Prostate gland (tissue), 2 donors: Measurements from ENCODE around the gene ASCL5. TPM values are rescaled to one million over a fixed set of nuclear protein-coding genes. Genes with fewer than 3 reads are reported as not detected.

Experiments used
- DNase-seq: peaks from one replicate; pipeline ENCODE4 v3.0.0-alpha.2; 2019; ENCODE audit warnings: low spot score
- H3K27ac ChIP-seq, 2 donors: fragments of 200-600 bp; sonication (generic); 2 replicates each; pipeline ENCODE4 v1.5.1; 2017 to 2019
- H3K27me3 ChIP-seq: fragments of 200-600 bp; sonication (generic); replicated peaks from 2 replicates; pipeline ENCODE4 v1.5.1; 2019; ENCODE audit not compliant: insufficient read depth
- H3K36me3 ChIP-seq, 2 donors: fragments of 200-600 bp; sonication (generic); 1 replicate in 1 of 2; 2 replicates in 1 of 2; pipeline versions ENCODE4 v1.5.1 to v1.8.1; 2017 to 2019
- H3K4me1 ChIP-seq: fragments of 200-600 bp; sonication (generic); replicated peaks from 2 replicates; pipeline ENCODE4 v1.5.1; 2019
- H3K4me3 ChIP-seq, 2 donors: fragments of 200-600 bp; sonication (generic); 2 replicates each; pipeline ENCODE4 v1.5.1; 2017 to 2019
- H3K9me3 ChIP-seq: fragments of 200-600 bp; sonication (generic); 2 replicates; pipeline ENCODE4 v1.5.1; 2017
- POLR2A ChIP-seq: fragments of 450-650 bp; IDR thresholded peaks from one replicate; pipeline ENCODE4 v1.6.1; 2016; ENCODE audit warnings: antibody characterized with exemption, mild to moderate bottlenecking
- POLR2AphosphoS5 ChIP-seq: sonication (generic); formaldehyde crosslinking; IDR thresholded peaks from one replicate; pipeline ENCODE4 v1.6.1; 2017; ENCODE audit warnings: antibody characterized with exemption
- WGBS: methylation state at CpG from one replicate; pipeline ENCODE4 v1.1.5; 2018; 5-methylcytosine and 5-hydroxymethylcytosine counted together
- intact Hi-C: fragments of 100-400 bp; cut with DNase I; formaldehyde crosslinking; loops from one replicate; pipeline ENCODE4 v1.14.2; 2022
- total RNA-seq, 2 donors: library from RNA; depleted of rRNA; stranded (reverse); fragments of >200 nt; gene quantifications; one replicate each; pipeline ENCODE4 v1.1.0, GENCODE V29; 2016
- TF ChIP-seq, protein P1 (sequence below), 4 experiments: fragments of 200-600 bp in 2 of 4; fragments of 450-650 bp in 2 of 4; sonication (generic) in 2 of 4; IDR thresholded peaks; 1 replicate in 3 of 4; 2 replicates in 1 of 4; pipeline ENCODE4 v1.5.1; 2016 to 2019; ENCODE audit warnings: antibody characterized with exemption in 4 of 4, mild to moderate bottlenecking in 2 of 4, moderate library complexity in 2 of 4

Gene ASCL5, protein sequence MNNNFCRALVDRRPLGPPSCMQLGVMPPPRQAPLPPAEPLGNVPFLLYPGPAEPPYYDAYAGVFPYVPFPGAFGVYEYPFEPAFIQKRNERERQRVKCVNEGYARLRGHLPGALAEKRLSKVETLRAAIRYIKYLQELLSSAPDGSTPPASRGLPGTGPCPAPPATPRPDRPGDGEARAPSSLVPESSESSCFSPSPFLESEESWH
- total RNA-seq = not detected

DNA sequence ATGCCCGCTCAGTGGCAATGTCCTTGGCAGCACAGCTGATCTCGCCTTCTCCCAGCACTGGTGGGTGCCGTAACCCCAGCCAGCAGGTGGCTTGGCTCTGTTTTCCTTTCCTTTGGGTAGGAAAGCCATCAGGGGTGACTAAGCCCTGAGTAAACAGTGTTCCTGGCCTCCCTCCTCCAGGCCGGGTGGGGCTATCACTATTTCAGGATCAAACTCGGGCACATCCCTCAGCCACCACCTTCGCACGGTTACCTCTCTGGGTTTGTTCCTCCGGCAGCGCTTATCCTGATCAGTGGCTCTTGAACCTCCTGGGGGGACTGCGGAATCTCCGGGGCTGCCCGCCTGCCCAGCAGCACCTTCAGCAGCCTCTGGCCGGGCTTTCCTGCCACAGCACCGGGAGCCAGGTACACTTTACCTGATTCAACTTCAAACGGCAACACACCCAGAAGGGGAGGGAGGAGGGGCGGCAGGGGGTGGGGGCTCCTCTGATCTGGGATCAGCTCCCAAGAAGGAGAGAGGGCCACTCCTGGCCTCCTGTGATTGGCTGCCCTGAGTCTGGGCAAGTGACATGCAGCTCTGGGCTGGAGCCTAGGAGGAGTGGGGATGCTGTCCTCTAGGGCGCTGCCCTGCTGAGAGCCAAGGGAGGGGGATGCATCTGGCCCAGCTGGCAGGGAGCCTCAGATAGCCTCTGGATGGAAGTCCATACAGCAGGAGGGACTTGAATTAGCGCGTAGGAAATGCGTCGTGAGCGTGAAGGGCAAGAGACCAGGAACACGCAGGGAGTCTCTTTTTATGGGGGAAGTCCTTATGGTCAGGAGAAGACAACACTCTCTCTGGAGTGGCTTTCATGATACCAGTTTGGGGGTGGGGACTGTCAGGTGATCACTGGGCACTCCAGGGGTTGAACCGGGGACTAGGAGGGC is at the start of gene ASCL5:
Gene ASCL5 (minus strand): TSS at position 353 of the 923 bp plus-strand sequence. CDS start 11,812 bp downstream, outside the sequence.
- no peak for DNase-seq
- H3K27ac ChIP-seq = no peak within 1 kb of the TSS
- H3K27me3 ChIP-seq = no peaks in the 10 kb centered on the region
- intact Hi-C loops = no loop called here
- TF ChIP-seq, protein P1, sequence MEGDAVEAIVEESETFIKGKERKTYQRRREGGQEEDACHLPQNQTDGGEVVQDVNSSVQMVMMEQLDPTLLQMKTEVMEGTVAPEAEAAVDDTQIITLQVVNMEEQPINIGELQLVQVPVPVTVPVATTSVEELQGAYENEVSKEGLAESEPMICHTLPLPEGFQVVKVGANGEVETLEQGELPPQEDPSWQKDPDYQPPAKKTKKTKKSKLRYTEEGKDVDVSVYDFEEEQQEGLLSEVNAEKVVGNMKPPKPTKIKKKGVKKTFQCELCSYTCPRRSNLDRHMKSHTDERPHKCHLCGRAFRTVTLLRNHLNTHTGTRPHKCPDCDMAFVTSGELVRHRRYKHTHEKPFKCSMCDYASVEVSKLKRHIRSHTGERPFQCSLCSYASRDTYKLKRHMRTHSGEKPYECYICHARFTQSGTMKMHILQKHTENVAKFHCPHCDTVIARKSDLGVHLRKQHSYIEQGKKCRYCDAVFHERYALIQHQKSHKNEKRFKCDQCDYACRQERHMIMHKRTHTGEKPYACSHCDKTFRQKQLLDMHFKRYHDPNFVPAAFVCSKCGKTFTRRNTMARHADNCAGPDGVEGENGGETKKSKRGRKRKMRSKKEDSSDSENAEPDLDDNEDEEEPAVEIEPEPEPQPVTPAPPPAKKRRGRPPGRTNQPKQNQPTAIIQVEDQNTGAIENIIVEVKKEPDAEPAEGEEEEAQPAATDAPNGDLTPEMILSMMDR (IDR thresholded peaks at IDR 0.05) = peak in 1 of 4 experiments; percentile 19
- TF ChIP-seq POLR2A (no peak), POLR2AphosphoS5 (no peak)
- H3K4me1 ChIP-seq = no peaks in the 10 kb centered on the region
- no peaks in the 10 kb centered on the region for H3K9me3 ChIP-seq
- 61% methylated on average over 24 of the region's 24 CpGs for WGBS
- no peak within 1 kb of the TSS for H3K4me3 ChIP-seq
- H3K36me3 ChIP-seq = no peaks in the 10 kb centered on the region

DNA sequence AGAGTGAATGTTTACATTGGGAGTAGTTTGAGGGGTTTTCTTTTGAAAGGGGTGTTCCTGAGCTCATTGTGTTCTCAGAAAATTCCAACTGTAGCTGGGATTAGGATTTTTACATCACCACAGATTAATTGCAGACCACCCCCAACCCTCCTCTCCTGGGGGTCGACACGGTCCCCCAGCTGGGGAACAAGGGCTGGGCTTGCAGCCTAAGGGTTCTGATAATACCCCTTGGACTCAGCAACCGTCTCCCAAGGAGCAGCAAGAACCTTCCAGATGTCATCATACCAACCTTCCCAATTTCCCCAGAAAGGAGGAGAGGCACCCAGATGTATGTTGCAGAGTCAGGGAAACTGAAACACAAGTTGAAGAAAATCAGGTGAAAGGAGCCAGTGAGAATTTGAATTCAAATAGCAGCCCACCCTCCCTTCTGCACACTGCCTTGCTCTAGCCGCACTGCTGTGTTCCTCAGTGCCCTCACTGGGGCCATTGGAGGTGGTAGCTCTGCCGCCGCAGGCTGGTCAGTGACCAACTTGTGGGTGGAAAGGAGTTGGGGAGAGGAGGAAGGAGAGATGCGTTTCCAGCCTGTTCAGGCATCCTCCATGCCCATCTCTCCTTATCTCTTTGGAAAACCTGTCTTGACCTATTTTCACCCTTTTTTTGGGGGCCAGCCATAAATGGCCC is 49.0 kb upstream of the ASCL5 start:
- intact Hi-C loops = no loop called here
- no peaks in the 10 kb centered on the region for H3K4me1 ChIP-seq
- no peak overlapping the region for H3K4me3 ChIP-seq
- TF ChIP-seq POLR2AphosphoS5 (no peak), POLR2A (no peak)
- TF ChIP-seq, protein P1 (IDR thresholded peaks at IDR 0.05) = no peak
- H3K9me3 ChIP-seq = no peaks in the 10 kb centered on the region
- no peak overlapping the region for H3K27ac ChIP-seq
- 92% methylated on average over 7 of the region's 7 CpGs for WGBS
- no peaks in the 10 kb centered on the region for H3K27me3 ChIP-seq
- DNase-seq = no peak
- H3K36me3 ChIP-seq = no peaks in the 10 kb centered on the region

DNA sequence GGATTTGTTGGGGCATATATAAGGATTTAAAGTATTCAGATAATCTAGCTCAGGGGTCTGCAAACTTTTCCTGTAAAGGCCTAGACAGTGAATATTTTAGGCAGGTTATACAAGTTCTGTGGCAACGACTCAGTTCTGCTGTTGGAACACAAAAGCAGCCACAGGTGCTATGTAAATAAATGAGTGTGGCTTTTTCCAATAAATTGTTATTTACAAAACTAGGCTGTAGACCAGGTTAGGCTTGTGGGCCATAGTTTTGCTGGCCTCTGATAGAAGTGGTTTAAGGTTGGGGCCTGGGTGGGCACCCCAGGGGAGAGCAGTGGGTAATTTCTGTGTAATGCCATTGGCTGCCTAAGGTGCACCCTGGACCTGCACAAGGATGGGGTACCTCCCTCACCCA is 46.8 kb upstream of the ASCL5 start:
- Histone ChIP-seq H3K4me1 (no peaks in the 10 kb centered on the region), H3K27ac (no peak overlapping the region), H3K4me3 (no peak overlapping the region), H3K9me3 (no peaks in the 10 kb centered on the region), H3K36me3 (no peaks in the 10 kb centered on the region), H3K27me3 (no peaks in the 10 kb centered on the region)
- DNase-seq = no peak
- WGBS = 48% methylated on average over 1 of the region's 1 CpG
- intact Hi-C loops = no loop called here
- no peak for TF ChIP-seq POLR2AphosphoS5
- TF ChIP-seq, protein P1 (IDR thresholded peaks at IDR 0.05) = no peak
- TF ChIP-seq POLR2A = no peak

DNA sequence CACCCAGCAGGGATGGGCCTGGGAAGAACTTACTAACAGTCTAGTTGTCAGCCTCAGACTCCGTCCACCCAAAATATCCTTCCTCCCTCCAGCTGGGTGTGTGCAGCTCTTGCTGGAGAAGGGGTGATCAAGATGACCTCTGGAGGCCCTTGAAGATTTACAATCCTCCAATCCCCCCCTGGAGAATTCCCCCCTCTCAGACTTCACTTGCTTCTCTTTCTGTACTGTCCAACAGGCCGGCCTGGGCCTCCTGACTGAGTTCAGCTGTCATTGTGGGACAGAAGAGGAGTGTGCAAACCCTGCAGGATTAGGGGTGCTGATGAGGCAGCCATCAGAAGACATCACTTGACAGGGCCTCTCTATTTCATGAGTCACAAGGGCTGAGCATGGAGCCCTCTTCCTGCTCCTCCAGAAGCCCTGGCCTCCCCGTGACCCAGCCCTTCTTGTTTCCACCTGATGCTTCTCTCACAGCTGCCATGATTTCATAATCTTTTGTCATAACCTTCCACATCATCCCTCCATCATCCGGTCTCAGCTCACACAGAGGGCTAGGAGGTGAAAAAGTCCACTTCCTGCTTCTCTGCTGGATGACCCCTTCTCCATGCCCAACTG is 46.1 kb upstream of the ASCL5 start:
- 88% methylated on average over 4 of the region's 4 CpGs for WGBS
- no peaks in the 10 kb centered on the region for H3K4me1 ChIP-seq
- no peak for DNase-seq
- H3K27me3 ChIP-seq = no peaks in the 10 kb centered on the region
- H3K27ac ChIP-seq = no peak overlapping the region
- H3K4me3 ChIP-seq = no peak overlapping the region
- no peaks in the 10 kb centered on the region for H3K9me3 ChIP-seq
- H3K36me3 ChIP-seq = no peaks in the 10 kb centered on the region
- intact Hi-C loops = no loop called here
- TF ChIP-seq, protein P1 (IDR thresholded peaks at IDR 0.05) = no peak
- no peak for TF ChIP-seq POLR2AphosphoS5
- no peak for TF ChIP-seq POLR2A
